ENCODE data around the gene OSTM1.

OSTM1 gene

DNA sequence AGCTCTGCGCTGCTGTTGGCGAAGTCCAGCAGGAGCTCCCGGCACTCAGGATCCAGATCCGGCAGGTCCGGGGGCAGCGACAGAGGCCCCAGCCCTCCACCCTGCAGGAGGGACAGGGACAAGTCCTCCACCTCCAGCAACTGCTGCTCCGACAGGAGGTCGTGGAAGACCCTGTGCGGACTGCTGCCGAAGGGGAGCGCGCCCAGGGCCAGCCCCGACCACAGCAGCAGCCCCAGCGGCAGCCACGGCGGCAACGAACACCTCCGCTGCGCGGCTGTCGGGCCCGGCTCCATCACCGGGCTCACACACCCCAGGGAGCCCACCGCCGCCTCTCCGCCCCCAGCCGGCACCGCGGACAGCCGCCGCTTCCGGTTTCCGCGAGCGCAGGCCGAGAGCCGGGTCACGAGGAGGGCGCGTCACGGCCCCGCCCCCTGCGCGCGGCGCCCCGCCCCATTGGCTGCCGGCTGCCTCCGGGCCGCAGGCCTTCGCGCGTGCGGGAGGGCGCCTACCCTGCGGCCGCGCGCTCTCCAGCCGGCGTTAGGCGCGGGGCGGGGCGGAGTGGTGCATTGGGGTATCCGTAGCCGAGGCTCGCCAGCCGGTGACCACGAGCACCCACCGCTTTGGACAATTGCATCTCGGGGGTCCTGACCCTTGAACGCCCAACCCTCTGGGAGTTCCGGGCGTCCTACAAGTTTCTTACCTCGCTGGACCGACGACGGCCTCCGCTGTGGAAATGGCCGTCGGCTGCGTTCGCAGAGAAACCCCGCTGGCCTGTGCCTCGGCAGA, at the start of gene OSTM1:
Gene OSTM1, minus strand, starts transcription at position 383 of the 786 bp plus-strand sequence. Its CDS starts 90 bp downstream, at position 293.
- peak; percentile 84 to 91 (median 90) for DNase-seq (ENCODE audit: low read depth in 3 of 3)

DNA sequence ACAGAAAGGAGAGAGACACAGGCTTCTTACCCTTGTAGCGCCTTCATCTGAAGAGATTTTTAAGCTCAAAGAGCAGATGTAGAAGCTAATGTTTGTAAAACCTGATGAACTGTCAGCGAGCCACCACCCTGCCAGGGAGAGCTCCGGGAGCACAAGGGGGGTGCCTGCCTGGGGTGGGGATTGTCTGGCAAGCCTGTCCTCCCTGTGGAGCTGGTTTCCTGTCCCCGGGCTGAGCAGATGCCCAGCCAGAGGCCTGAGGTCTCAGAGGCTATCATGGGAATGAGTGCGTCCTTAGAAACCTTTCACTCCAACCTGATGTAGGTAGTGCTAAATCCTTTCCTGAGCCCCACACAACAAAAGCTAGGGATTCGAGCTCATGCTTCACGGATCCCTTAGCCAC, 49.4 kb upstream of the OSTM1 start:
- DNase-seq (ENCODE audit: low read depth in 3 of 3): no peak

GRCh38 chr6:108123481-108123929, 49.0 kb upstream of the OSTM1 start:
- DNase-seq (ENCODE audit: low read depth in 3 of 3): no peak

- no peak for DNase-seq (ENCODE audit: low read depth in 3 of 3)
Observed at GRCh38 chr6:108121612-108122011, 47.1 kb upstream of the OSTM1 start.

GRCh38 chr6:108120311-108120710, 45.8 kb upstream of the OSTM1 start:
- no peak for DNase-seq (ENCODE audit: low read depth in 3 of 3)

GRCh38 chr6:108119769-108120141, 45.2 kb upstream of the OSTM1 start:
- no peak for DNase-seq (ENCODE audit: low read depth in 3 of 3)

DNA sequence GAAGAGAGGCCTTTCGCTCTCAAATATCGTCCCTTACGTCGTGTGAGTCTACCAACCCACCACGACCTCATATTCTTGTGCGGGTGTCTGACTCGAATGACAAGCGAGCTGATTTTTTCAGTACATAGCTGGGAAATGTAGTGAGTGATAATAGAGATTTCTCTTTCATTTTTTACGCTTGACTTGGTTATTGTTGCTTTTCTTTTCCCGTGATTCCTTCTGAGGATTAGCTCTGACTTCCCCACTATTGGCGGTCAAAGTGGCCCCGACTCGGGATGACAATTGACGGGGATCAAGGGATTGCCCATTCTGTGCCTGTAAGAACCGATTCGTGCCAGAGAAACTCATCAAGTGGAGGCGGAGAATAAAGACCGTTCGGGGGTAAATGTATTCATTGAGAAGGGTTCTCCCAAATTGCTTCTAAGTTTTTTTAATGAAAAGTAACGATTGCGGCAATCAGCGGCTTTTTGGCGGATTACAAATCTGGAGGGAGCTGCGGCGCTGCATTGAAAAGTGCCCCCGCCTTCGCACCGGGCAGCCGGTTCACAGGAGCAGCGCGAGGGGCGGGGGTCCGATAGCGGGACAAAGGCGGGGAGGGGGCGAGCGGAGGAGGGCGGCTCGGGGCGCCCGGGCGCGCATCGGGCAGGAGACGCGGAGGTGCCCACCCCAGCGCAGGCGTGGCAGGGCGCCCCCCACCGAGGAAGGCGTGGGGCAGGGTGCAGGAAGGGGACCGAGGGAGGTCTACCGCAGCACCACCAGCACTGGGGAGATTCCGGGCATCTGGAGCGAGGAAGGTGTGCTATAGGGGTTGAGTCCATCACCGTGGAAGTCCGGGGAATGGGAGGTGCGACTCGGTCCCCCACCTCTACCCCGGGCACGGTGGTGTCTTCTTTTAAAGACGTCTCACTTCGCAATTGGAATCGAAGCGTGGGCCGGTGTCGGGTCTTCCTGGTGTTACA, 44.5 kb upstream of the OSTM1 start:
- no peak for DNase-seq (ENCODE audit: low read depth in 3 of 3)

DNA sequence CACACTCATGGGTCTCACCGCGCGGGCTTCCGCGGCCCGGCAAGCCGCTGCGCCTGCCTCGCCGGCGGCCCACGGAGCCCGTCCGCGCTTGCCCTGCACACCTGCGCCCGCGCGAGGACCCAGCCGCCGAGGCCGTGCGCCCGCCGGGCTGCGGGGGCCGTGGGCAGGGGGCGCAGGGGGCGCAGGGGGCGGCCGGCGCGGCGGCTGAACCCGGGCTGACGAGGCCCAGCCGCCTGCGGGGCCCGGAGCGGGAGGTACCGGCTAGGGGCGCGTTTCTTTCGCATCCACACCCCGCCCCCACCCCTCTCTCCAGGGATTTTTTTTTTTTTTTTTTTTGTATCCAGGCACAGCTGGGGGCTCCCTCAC, 43.8 kb upstream of the OSTM1 start:
- no peak for DNase-seq (ENCODE audit: low read depth in 3 of 3)

DNA sequence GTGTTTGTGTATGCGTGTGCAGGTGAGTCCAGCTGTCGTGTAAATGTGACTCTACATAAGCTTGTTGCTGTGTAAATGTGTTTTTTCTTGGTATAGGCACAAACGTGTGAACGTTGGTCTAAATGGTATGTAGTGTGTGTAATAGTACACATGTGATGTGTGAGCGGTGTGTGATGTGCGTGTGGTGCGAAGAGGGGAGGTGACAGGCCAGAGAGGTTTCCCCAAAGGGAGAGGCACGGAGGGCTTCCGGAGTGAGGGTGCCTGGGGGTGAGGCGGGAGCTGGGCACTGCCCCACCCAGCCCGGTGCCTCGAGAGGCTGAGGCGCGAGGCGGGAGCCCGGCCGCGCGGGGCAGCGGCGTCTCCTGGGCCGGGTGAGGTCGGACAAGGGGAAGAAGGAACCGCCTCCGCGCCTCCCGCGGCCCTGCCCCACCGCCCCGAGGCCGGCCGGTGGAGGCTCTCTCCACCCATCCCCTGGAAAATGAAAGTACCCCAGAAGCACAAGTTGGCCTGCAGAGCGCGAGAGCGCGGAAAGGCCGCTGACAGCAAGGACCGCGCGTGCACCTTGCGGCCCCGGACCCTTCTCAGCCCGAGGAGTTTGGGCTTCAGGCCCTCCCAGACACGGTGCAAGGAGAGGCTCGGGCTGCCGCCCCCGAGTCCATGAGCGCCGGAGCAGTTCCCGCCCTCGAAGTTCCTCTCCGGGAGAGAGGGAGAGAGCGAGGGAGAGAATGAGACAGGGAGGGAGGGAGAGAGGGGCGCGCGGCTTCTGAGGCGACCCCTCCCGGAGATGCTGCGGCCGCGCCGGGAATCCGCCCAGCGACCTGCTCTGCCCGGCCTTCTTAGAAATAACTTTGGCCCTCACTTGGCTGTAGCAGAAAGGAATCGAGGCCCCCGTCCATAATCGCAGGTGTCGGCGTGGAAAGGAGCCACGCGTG, 43.2 kb upstream of the OSTM1 start:
- no peak for DNase-seq (ENCODE audit: low read depth in 3 of 3)

GRCh38 chr6:108116546-108117426, 42.2 kb upstream of the OSTM1 start:
- no peak for DNase-seq (ENCODE audit: low read depth in 3 of 3)

GRCh38 chr6:108115598-108116058, 41.1 kb upstream of the OSTM1 start:
- no peak for DNase-seq (ENCODE audit: low read depth in 3 of 3)

DNA sequence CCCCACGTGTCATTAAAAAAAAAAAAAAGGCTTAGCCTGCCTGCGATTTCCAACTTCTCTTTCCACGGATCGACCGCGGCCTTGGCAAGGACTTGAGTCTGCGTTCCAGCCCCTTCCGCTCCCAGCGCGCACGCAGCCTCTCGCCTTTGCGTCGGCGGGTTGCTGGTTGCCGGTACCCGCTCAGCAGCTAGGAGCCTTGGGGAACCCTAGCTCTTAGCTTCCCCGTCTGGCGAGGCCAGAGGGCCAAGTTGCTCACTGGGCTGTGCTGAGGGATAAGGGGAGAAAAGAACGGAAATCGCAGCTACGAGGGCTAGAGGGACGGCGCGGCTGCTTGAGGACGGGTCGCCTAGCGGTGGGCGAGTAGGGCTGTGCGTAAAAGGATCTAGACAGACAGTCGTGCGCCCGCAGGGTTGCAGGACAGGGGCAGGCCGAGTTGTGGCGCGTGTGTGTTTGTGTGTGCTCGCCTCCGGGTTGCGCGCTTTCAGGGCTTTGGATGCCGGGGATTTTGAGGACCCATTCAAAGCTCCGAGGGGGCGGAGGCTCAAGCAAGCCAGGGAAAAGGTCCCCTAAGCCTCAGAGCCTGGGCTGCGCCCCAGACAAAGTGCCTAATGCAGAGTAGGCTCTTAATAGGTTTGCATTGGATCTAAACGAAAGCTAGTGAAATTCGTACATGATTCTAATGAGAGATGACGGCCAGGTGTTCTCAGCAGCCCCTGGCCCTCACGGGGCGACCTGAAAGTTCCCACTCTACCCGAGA, 40.5 kb upstream of the OSTM1 start:
- peak in 1 of 3 donors; percentile 41 for DNase-seq (ENCODE audit: low read depth in 3 of 3)

GRCh38 chr6:108113557-108114519, 39.3 kb upstream of the OSTM1 start:
- no peak for DNase-seq (ENCODE audit: low read depth in 3 of 3)

- DNase-seq (ENCODE audit: low read depth in 3 of 3): no peak
Observed at GRCh38 chr6:108108374-108108773, 33.8 kb upstream of the OSTM1 start.

DNA sequence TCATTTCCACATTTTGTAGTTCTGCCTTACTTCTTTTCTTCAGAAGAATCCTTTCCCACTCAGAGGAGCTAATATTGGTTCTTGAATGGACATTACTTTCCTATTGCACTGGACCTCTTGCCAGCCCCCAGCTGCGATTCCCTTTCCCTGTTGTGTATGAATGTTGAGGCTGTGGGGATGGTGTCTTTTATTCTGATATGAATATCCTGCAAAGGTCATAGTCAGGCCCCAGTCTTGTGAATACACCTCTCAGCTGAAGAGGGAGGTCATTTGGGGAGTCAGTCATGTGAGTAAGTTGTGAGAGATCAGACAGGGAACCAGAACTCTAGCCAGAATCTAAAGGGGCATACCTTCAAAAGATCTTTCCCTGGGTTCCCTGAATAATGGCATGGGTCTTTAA, 32.6 kb upstream of the OSTM1 start:
- DNase-seq (ENCODE audit: low read depth in 3 of 3): no peak

DNA sequence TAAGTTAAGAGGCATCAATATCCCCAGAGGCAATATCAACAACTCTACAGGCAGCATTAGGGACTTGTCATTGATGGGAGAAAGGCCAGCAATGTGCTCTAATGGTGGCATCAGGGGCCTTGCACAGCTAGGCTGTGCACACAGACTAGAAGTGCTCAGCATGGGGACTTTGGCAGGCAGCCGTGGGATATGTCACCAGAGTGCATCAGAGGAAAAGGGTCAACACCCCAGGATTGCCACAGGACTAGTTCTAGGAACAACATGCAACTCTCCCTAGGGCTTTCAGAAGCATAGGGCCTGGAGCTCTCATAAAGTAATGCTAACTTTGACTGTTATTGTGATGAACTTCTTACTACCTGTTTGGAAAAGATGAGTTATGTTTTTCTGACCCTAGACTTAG, 32.2 kb upstream of the OSTM1 start:
- DNase-seq (ENCODE audit: low read depth in 3 of 3): no peak

GRCh38 chr6:108106261-108106660, 31.7 kb upstream of the OSTM1 start:
- no peak for DNase-seq (ENCODE audit: low read depth in 3 of 3)

DNA sequence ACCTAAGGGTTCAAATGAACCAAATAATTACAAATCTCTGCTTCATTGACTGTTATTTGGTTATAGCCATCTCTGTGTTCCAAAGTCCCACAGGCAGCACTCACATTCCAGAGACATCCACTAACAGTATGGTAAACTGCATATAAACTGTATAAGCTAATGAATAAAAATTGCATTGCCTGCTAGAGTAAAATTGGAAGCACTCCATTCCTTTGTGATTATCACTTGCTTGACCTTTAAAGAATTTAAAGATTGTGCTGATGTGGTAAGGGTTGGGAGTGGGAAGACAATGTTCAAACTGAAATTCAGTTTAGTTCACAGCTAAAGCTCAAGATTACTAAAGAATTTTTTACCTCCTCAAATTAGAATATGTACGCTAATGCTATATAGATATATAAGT, 31.0 kb upstream of the OSTM1 start:
- no peak for DNase-seq (ENCODE audit: low read depth in 3 of 3)

- no peak for DNase-seq (ENCODE audit: low read depth in 3 of 3)
Observed at GRCh38 chr6:108102965-108103364, 28.4 kb upstream of the OSTM1 start.
